Renal cortical epithelial cell (primary cell): ENCODE measurements around the gene MEIS1. TPM values are rescaled to one million over a fixed set of nuclear protein-coding genes. Genes with fewer than 3 reads are reported as not detected.
"Not testable (repeated sequence)": the region's sequence is repeated elsewhere in the genome, so short reads cannot be mapped to it uniquely, and the experiment has no call there.

Experiments used
- DNase-seq: peaks from one replicate; pipeline ENCODE4 v3.0.0-alpha.2; 2011; ENCODE audit warnings: low read depth
- total RNA-seq: library from RNA; depleted of rRNA; stranded (reverse); fragments of >200 nt; gene quantifications from 2 replicates; pipeline ENCODE4 v1.2.3, GENCODE V29; 2014

The MEIS1 gene
- 1.8 and 3.1 TPM in 2 replicates for total RNA-seq

DNA sequence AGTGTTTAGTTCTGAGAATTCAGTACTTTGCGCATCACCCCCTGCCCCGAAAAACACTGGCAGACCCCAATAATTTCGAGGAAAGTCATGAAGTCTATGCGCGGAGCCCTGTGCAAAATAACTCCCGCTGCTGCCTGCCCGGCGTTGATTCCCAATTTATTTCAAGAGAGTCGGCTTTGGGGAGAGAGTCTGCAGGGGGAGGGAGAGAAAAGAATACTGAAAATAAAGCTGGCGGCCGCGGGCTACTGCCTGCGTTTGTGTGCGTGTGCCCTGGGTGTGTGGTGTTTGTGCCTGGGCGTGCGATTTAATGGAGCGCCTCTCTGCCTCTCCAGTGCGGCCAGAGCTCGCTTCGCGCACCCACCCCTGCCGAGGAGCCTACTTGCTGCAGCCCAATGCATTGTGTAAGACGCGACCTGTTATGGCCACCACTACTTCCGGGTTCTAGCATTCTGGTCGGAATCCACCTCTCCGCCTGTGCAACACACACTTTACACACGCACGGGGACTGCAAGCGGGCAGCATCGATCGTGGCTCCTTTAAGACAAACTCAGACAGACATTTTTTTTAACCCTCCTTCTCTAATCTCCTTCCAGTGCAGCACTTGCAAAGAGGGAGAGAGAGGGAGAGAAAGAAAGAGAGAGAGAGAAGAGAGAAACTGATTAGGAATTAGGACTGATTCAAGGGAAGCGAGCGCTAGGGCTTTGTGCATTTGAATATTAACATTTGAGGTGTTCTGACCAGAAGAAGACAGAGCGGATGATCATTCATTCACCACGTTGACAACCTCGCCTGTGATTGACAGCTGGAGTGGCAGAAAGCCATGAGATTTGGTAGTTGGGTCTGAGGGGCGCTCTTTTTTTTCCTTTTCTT is at the start of gene MEIS1:
Gene MEIS1 (plus strand): TSS at position 447 of the 870 bp plus-strand sequence. CDS start 732 bp downstream, outside the sequence.
- peak; percentile 89 for DNase-seq

DNA sequence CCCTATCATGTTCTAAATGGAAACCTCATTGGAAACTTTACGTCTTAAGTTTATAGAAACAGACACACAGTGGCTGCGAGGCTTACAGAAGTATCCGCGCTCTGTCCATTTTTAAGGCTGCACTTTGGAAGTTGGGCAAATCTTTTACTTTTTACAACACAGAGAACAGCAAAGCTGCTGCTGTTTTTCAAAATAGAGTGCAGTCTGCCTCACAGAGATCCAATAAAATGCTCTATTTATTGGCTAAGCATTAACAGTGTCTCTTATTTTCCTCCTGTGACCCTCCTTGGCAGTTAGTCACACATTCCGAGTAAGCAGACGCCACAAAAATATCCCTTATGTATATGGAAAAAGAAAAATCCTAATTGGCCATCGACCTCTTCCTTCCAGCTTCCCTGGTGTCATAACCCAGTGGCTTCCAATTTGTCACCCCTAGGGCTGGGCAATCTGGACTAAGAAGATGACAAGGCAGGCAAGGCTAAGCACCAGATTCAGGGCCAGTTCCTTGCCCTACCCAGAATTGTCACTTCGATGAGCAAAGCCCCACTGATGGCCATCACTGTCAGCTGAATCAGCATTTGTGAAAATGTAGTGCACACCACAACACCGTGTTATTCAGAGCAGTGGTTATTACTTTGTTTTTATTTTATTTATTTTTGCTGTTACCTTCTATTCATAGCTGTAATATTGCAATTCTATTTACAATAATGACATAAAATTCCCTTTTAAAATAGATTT is 47.7 kb upstream of the MEIS1 start:
- DNase-seq: no peak

DNA sequence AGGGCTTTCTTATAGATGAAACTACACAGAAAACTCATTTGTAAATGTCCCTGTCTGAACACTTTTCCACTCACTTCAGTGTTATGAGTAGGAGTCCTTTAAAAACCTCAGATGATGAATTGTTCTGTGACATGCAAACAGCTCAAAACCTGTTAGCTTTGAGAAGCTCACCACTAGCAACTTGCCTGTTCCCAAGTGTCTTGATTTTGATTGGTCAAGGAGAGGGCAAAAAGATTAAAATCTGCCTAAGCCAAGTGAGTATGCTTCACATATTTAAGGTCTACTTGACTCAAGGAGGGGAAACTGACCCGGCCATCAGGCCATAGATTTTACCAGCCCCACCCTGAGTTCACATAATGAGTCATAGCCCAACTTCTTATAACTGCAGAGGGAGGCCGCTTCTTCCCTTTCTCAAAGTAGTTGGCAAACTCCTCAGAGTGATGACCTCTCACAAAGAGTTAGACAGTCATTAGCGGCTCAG is 45.2 kb upstream of the MEIS1 start:
- DNase-seq: no peak

DNA sequence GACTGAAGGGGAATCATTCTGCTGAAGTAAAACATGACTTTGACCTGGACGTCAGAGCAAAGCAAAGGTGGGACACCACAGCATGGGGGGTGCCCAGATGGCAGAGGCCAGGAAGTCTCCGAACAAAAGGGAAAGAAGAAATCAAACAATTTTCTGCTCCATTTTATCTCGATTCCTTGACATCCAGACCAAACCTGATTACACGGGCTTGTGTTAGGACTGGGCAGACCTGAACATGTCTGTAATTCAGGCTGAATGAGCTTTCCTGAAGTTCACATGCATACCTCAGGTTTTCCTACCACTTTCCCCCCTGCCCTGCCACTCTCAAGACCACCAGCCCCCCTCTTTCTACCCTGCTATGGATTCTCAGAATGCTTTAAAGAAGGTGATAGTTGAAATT is 44.8 kb upstream of the MEIS1 start:
- no peak for DNase-seq

DNA sequence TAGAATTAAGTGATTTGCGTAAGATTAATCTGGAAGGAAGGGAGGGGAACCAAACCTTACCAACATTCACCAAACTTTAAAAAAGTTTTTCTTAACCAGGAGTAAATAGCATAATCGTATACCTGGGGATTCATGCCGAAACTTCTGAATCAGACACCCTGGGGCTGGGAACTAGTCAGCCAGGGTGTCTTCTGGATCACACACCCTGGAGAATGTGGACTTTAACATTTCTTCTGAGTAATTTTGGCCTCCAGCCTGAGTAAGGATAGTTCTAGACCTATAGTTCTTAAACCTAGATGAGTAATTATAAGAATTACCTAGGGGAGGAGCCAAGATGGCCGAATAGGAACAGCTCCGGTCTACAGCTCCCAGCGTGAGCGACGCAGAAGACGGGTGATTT is 44.1 kb upstream of the MEIS1 start:
- DNase-seq: no peak

DNA sequence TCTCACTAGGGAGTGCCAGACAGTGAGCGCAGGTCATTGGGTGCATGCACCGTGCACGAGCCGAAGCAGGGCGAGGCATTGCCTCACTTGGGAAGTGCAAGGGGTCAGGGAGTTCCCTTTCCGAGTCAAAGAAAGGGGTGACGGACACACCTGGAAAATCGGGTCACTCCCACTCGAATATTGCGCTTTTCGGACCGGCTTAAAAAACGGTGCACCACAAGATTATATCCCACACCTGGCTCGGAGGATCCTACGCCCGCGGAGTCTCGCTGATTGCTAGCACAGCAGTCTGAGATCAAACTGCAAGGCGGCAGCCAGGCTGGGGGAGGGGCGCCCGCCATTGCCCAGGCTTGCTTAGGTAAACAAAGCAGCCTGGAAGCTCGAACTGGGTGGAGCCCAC is 43.7 kb upstream of the MEIS1 start:
- not testable (repeated sequence) for DNase-seq

DNA sequence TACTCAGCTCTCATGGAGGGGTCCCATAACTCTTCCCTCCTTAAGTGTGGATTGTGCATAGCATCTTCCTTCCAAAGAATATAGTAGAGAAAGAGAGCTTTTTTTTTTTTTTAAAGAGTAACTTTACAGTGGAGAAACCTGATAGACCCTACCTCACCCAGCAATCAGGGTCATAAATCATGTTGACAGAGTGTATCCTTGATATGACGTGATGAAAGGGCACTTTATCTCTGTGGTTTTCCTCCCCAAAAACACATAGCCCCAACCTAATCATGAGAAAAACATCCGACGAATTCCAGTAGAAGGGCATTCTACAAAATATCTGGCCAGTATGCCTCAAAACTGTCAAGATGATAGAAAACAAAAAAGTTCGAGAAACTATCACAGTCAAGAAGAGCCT is 29.5 kb upstream of the MEIS1 start:
- no peak for DNase-seq

DNA sequence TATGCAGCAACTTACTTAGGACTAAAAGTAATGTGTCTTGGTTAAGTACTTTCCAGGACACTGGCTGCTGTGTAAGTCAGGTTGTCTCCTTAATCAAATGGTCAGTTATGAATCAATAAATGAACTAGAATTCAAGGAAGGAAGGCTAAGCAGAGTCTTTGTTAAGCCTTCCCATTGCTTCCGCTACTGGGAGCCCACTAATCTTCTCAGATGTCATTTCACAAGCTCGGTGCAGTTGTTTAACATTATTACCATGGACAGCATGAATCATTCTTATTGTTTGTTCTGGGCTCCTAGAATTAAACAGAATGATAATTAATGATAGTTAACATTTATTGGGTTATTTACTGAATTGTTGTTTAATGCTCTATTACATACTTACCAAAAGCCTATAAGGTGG is 26.0 kb upstream of the MEIS1 start:
- no peak for DNase-seq

DNA sequence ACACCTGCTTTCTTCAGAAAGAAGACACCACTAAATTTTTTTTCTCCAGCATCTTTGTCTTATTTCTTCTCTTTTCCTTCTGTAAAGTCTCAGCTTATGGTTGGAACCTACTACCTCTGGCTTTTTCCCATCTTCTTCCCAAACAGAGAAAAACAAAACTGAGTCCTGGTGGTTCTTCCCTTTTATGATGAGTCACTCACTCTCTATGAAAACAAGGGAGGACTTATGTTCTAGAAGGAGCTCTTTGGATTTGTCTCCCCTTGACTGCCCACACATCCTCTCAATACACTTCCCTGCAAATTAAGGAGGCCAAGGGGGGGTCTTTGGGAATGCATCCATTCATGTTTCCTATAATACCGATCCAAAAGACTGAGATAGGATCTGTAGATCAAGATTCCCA is 22.1 kb upstream of the MEIS1 start:
- no peak for DNase-seq

DNA sequence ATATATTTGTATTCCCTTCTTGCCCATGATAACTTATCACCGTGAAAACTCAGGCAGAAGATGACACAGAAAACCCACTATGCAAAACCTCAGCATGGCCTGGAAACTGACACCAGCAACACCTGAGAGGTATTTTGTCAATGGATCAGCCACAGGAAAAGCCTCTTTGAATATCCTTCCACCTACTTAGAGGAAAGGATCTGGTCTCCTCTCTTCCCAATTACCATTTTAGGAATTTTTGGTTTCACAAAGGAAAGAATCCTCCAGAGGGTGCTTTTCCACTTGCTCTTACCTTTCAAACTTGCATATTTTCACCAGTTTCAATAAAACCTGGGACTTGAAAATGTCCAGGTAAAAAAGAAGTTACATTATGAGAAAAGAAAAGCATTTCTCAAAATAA is 20.0 kb upstream of the MEIS1 start:
- DNase-seq: no peak

DNA sequence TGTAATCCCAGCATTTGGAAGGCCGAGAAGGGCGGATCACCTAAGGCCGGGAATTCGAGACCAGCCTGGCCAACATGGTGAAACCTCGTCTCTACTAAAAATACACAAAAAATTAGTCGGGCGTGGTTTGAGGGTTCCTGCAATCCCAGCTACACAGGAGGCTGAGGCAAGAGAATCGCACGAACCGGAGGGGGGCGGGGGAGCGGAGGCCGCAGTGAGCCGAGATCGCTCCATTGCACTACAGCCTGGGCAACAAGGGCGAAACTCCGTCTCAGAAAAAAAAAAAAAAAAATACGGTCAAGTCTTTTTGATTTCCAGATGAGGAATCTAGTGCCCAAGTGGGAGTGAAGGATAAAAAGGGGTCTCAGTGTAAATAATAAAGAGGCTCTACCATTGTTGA is 16.5 kb upstream of the MEIS1 start:
- no peak for DNase-seq

DNA sequence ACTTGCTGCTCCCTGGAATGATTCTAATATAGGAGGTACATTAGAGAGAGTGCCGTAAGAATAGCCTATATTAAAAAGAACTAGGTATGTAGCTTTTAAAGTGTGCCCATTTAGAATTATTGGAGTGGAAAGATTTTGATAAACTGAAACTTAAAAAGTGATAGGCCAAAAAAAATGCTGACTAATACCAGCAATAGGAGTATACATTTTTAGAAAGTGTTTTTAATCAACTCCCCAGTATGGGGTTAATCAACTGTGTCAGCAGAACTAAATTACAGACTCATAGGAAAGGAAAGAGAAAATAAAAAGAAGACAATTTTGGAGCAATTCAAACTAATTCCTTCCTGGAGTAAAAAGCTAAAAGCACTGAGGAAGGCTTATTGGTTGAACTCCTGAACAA is 13.3 kb upstream of the MEIS1 start:
- no peak for DNase-seq

DNA sequence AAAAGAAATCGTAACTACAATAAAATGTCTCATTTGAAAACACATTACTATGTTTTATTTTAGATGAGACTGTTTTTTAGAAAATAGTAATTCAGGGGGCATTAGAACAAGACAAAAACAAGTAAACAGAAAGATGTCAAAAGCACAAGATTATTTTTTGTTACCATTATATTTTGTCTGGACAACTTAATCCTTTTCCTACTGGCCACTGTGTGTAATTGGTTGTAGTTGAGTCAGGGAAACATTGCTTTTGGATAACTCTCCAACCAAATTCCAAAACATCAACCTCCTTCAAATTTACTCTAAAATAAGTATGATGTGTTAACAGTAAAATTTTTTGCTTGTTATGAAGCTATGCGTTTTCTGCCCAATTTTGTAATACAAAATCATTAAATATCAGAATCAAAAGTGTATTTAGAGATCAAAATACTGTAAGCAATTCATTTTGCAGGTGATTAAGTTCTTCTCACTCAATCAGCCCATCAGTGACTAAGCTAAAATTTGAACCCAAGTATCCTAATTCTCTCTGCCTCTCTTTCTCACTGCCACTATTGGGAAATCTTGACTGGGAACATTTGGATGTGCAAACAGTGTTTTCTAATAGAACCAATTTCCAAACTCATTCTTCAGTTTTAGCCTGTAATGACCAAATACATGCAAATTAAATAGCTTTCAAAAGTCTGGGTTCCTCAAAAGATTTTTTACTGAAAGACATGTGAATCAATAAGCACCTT is 11.4 kb upstream of the MEIS1 start:
- no peak for DNase-seq

DNA sequence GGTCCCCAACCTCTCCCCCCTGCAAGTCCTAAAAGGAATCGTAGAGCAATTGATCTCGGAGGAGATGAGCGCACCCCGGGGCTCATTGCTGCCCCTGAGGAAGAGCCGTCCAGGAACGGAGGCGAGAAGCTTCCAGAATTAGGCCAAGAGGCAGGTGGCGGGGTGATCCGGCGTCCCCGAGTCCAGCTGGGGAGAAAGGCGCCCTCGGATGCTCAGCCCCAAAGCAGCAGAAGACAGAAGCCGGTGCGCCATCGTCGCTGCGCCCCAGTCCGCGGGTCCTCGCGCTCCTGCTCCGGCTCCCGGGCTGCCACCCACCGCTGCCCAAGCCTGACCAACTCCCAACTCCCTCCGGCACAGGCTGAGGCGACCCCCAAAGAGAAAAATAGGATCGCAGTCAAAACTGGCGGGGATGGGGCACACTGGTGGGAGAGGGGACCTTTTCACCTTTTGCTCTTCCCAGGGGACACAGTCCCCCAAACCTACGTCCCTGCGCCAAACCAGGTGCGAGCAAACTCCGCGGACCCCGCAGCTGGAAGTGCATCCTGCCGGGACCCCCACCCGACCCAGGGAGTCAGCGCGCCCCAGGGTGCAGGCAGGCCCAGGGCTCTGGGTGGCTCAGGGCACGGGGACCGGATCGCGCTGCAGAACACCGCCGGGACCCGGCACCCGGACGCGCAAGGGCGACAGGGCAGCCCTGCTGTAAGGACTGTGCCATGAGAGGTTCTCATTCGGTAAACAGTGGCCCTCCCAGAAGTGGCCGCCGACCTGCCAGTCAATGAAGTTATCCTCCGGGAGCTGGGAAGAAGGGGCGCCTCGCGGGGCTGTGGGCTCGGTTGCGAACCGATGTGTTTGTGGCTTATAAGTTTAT is 8.4 kb upstream of the MEIS1 start:
- DNase-seq: no peak

DNA sequence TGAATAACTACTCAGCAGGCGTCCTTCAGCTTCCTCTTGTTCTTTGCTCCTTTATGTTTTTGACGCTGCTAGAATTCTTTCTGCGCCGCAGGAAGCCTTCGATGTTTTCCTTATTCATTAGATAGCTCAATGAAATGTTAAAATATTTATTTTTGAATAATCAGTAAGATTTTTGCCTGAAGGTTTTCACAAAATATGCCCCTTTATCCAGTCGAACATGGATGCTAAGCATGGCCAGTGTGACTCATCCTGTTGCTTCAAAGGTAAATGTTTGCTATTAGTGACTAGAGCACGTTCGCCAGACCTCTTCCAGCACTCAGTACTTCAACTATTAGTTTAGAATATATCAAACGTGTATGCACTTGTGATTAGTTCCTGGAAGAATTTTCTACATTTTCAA is 7.6 kb upstream of the MEIS1 start:
- DNase-seq: no peak

DNA sequence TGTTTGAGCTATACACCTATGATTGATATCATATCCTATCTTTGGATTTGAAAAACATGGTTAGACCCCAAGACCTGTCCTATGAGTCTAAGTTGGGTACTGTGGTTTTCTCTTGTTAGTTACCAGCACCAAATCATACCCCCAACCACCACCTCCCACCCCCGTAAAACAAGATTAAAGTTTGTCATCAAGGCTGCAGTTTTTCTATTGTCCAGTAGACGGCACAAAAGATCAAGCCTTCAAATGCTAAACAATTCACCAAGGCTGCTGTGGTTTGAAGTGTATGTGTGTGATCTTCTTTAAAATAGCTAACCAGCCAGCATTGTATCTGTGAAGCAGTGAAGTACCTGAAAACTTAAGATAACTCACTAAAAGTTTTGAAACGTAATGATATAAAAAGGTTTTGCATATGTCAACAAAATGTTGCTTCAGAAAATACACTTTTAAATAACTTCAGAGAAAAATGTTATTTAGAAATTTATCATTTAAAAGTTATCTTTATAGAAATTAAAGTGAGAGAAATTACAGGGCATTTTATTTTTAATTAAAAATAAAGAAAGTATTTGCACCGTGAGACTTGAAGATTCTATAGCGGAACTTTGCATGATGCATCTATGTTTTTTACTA is 5.8 kb upstream of the MEIS1 start:
- peak; percentile 61 for DNase-seq

DNA sequence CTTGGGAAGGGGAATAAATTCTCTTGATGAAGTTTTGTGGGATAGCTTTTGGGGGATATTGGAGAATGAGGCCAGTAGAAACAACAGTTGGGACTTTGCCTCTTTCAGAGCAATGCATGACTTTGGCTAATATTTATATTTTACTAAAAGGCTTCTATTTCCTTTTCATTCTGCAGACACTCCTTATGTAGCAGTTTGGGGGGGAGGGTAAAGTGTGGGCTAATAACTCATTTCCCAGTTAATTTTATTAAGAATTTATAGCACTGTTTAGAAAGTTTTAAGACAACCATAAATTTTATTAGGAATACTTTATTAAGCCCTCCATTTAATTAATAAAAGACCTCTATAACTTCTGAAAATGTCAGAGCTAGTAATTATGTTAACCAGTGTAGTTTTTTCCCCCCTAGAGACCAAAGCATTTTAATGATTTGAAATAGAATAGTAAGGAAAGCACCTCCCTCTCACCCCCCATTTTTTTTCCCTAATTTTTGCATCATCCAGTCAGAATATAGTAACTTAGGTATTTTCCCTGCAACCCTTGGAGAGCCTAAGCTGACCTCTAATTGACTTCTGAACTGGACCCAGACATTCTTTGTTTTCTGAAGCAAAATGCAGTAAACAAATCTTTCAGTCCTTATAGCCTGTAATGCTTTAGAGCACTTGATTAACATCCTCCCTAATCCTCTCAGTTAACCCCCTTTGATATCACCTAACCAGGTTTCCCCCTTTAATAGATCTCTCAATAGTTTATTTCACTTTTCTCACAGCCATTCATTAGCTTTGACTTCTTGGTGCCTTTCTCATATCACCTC is 5.0 kb upstream of the MEIS1 start:
- DNase-seq: no peak

DNA sequence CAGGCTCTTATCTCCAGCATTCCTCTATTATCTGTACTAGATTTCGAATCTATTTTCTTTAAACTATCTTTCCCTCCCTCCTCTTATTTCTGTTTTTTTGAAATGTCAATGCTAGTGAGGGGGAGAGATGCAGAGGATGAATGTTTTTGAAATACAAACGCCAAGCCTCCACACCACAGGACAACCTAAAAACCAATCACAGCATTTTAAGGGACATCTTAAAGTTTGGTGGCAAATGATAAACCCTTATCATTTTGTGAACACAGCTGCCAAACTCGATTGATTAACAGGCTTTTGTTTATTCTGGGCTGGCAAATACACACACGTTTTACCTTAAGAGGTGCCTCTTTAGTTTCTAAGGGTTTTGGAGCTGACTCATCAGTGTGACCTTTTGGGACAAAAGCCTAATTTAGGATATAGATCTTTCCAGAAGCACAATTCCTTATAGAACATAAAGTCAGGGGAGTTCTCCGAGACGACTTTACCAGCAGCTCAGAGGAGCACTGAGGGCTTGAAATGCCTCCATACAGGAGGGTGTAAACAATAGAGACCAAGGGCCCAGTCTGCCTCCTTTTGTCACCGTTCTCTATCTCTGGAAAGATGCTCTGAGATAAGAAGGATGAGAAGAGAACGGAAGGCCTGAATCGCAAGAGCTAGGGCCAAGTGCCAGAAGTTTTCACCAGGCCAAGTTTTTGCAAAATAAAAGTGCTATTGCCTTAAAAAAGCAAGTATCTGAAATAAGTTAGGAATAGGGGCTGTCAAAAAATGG is 4.2 kb upstream of the MEIS1 start:
- DNase-seq: no peak

DNA sequence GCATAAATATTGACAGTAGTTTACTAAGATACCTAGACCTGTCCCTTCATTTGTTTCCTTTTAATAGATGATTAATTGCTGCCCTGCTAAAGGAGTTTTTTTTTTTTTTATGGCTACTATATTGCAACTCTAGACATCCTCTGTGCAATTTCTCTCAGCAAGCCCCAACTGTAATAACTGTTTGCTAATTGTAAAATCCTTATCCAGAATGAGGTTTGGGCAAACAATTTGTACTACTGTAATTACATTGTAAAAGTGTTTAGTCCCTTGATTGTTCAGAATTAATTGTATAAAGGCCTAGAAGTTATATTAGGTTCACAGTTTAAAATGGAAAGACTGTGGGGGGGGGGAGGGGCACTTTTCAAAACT is 3.7 kb upstream of the MEIS1 start:
- DNase-seq: no peak
